HG03575 (cell line): ENCODE measurements around the gene TLE4.
"Not testable (repeated sequence)": the region's sequence is repeated elsewhere in the genome, so short reads cannot be mapped to it uniquely, and the experiment has no call there.

Source experiments
- ATAC-seq: cut with Tn5 transposase; IDR thresholded peaks from one replicate; pipeline ENCODE4 v1.9.1; 2021; ENCODE audit not compliant: unreplicated experiment, insufficient number of reproducible peaks, low FRiP score; ENCODE audit errors: extremely low read depth

TLE4 gene

DNA sequence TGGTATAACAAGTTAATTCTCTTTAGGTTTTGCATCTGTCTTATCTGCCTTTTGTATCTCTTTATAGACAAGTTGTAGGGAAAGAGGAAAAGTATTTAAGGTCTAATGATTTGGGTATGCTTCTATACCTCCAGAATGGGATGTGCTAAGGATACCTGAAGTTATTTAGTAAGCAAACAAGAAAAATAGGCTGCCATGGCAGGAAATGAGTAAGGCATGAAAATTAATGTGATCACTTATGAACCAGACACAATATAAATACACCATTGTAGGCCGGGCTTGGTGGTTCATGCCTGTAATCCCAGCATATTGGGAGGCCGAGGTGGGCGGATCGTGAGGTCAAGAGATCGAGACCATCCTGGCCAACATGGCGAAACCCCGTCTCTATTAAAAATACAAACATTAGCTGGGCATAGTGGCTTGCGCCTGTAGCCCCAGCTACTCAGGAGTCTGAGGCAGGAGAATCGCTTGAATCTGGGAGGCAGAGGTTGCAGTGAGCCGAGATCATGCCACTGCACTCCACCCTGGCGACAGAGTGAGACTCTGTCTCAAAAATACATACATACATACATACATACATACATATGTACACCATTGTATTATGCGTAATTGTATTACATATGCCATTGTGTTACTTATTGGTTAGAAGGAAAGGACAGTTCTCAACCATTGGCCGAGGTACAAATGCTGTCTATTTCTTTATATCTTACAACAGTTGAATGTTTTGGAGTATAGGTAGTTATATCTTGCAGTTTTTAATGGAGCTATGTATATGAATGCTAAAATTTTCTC is 83.0 kb downstream of the TLE4 start:
- ATAC-seq = not testable (repeated sequence)

- no peak for ATAC-seq
Observed at GRCh38 chr9:79655551-79655950, 83.8 kb downstream of the TLE4 start.

GRCh38 chr9:79656169-79656568 is 84.4 kb downstream of the TLE4 start:
- ATAC-seq = no peak

DNA sequence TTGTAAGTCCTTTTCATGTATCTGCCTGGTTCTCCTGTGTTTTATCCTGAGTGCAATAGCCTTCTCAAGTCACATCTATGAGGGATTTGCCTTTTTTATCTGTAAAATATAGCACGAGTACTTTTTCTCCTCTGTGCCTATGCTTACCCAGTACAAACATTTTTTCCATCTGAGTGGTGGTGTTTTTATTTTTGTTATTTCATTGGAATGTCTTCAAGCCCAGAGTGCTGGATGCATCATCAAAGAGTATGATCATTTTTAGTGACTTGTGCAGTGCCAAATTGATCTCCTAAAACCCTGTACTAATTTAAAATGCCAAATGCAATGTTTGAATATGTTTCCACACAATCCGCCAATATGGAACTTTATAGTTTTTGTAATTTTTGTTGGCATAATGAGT is 86.1 kb downstream of the TLE4 start:
- ATAC-seq = no peak

GRCh38 chr9:79658926-79659325 is 87.2 kb downstream of the TLE4 start:
- no peak for ATAC-seq

DNA sequence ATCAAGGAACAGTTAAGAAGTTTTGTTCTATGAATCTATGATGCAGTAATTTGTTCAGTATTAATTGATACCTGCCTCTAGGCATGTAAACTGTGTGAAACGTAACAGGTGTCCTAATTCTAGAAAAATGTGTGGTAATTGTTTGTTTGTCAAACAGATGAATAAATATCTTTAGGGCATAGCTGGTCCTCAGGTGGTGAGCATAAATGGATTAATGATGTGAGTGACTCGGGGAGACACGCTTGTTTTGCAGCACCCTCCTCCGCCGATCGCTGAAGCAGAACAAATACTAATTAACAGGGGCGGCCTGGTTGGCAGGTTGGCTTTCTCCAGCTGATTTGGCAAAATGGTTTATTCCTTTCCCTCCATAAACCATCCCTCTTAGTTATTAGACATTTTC is 88.8 kb downstream of the TLE4 start:
- no peak for ATAC-seq

DNA sequence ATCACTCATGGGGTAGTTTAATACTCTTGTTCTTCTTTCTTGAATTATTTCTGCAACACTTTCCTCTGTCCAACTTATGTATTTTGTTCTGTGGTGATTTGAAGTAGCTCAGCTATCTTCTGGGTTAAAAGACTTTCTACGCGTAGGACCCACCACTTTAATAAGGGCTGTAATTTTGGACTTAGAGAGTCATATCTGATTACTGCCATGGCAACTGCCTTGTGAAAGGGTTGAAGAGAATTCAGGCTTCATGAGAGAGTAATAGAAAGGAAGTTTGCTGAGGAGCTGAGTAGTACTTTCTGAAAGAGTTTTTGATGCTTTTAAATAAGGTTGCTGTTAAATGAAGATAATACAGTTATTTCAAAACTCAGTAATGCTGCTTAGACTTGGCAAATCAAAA is 89.5 kb downstream of the TLE4 start:
- no peak for ATAC-seq

DNA sequence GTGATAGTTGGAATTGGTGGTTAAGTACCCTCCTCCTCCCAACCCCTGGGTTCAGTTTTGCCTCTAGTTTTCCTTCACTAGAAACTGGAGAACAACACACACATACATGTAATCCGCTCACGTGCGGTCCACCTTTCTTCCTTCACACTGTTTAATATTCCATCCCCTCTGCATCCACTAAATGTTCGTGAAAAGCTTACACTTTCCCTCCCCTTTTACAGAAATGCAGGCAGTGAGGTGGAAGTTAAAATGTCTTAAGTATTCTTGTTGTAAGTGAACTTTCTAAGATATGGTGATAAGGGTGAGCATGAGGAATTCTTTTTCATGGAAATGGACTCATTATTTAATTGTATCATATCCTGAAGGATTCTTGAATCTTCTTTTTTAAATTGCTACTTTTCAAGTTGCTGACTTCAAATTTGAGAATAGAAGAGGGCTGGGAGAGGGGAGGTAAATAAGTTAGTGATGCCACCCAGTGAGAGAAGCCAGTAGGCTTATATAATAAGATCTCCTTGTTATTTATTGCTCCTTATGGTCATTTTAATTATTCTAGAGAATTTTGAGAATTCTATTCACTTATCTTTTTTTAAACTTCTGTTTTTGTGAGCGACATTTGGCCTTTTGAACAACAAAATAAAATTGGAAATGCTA is 90.2 kb downstream of the TLE4 start:
- no peak for ATAC-seq

DNA sequence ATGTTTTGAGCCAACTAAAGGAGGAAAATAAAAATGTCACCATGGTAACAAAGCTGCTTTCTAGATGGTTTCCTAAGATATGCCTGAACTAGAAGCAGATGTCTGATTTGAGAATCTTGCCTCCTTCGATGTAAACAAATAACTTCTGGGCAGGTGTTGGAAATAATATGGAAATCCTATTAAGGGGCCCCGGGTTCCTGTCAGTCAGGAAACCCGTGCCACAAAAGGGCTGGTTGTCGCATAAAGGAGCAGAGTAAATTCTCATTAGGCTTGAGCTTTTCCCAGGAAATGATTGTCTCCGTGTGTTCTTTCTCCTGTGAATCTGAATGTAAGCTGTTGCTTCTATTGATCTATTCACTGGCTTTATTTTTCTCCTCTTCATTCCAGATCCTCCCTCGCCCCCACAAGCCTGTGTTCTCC is 90.8 kb downstream of the TLE4 start:
- ATAC-seq = no peak

- ATAC-seq = no peak
Observed at GRCh38 chr9:79663300-79663699, 91.5 kb downstream of the TLE4 start.

DNA sequence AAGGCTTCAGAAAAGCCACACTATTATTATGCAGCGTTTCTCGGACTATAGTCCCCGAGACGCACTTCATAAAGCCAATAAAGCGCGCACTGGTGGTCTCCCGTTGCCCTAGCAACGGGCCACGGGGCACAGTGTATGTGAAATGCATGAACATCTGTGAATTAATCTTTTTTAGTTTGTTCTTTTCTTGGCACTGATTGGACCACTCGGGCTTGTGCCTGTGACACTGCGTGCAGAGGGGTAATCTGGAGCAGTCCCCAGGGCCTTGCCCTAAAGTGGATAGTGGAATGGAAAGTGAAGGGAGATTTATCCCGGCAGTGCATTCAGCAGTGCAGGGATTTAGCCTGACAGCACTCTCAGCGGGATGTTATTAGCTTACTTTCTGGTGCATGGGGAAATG is 92.1 kb downstream of the TLE4 start:
- no peak for ATAC-seq

DNA sequence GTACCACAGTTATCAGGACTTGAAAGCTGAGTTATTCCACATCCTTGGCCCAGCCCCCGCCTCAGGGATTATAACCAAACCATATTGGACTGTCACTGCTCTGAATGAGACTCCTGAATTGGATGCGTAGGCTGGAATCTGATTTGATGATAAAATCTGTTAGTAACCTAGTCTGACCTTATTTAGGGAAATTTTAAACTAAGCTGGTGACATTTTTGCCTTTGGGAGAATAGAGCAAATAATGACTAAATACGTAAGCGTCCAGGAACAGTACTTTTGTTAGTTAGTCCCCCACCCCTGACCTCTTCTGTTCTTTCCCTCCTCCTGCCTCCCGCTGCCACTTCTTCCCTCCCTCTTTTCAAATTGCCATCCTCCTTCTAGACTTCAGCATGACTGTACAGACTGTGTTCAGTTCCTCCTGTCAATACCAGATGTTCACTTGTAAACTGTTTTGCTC is 92.6 kb downstream of the TLE4 start:
- ATAC-seq = no peak

GRCh38 chr9:79665369-79665768 is 93.6 kb downstream of the TLE4 start:
- no peak for ATAC-seq

DNA sequence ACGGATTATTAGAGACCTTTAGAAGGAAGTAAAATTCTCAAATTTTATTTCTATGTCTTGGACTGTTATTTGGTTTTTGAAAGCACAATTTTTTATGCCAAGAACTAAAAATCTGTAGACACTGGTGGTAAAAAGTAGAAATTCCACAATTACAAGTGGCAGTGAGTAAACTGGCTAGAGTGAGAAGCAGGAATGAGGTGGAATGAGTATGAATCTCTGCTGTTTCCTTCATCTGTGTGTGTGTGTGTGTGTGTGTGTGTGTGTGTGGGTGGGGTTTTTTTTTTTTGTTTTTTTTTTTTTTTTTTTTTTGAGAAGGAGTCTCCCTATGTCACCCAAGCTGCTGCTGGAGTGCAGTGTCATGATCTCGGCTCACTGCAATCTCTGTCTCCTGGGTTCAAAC is 94.2 kb downstream of the TLE4 start:
- ATAC-seq = no peak

- ATAC-seq = no peak
Observed at GRCh38 chr9:79667120-79667519, 95.4 kb downstream of the TLE4 start.

GRCh38 chr9:79667817-79668436 is 96.2 kb downstream of the TLE4 start:
- no peak for ATAC-seq

GRCh38 chr9:79668956-79669355 is 97.2 kb downstream of the TLE4 start:
- ATAC-seq = no peak

DNA sequence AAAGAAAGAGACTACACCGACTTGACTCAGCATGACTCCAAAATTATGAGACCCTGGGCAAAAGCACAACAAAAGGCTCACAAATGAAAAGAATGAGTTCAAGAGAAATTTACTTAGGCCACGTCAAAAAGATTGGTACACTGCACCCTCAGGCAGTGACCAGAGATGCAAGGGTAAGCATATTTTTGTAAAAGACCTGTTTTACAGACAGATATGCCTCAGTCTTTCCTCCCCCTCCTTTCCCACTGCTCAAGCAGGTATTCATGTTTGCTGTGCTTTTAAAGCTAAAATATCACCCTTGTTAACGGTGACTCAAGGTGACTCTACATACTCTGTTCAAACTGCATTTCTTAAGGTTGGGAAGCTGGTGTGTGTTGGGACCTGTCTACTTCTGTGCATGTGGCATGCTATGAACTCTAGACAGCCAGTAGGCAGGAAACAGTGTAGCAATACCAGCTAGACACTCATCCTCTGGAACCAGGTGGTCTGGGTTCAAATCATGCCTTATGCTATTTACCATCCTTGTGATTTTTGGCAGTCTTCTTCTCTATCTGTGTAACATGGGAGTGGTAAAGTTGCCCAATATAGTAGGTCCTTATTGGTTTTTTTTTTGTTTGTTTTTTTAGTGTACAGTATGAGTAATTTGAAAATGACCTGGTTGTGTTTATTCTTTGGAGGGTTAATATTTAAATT is 98.7 kb downstream of the TLE4 start:
- ATAC-seq = no peak

- no peak for ATAC-seq
Observed at GRCh38 chr9:79671558-79671957, 99.8 kb downstream of the TLE4 start.

DNA sequence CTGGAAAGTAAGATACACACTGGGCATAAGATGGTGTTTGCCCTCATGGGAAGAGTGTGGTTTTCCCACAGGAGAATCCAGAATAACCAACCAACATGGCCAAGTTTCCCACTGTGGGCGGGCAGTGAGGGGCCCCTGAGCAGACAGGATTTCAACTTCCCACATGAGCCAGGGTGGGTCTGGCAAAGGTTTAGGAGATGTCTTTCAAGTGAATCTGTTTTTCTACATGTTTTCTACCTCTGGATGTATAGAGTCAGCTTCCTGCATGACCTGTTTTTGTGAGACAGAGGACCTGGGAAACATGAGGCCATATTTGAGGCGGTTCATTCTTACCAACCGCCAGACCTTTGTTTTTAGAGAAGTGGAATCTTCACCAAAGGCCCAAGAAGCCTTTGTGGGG is 100.5 kb downstream of the TLE4 start:
- no peak for ATAC-seq
